Measurements from ENCODE around the gene GABRA1.

Gene GABRA1

GRCh38 chr5:161847941-161848391 lies at the start of gene GABRA1:
Gene GABRA1 (plus strand): TSS chr5:161848120. CDS start chr5:161850811, 2,691 bp downstream.
- DNase-seq: no peak

GRCh38 chr5:161799316-161799715 lies 48.6 kb upstream of the GABRA1 start:
- DNase-seq: no peak

- DNase-seq: no peak
These were observed 43.7 kb upstream of the GABRA1 start for GRCh38 chr5:161804263-161804662.

GRCh38 chr5:161846746-161847145 lies 1.2 kb upstream of the GABRA1 start:
- DNase-seq: no peak

- no peak for DNase-seq
These were observed 473 bp upstream of the GABRA1 start for GRCh38 chr5:161847447-161847846.

- no peak for DNase-seq
These were observed 2.6 kb downstream of the GABRA1 start for GRCh38 chr5:161850491-161850890.

DNA sequence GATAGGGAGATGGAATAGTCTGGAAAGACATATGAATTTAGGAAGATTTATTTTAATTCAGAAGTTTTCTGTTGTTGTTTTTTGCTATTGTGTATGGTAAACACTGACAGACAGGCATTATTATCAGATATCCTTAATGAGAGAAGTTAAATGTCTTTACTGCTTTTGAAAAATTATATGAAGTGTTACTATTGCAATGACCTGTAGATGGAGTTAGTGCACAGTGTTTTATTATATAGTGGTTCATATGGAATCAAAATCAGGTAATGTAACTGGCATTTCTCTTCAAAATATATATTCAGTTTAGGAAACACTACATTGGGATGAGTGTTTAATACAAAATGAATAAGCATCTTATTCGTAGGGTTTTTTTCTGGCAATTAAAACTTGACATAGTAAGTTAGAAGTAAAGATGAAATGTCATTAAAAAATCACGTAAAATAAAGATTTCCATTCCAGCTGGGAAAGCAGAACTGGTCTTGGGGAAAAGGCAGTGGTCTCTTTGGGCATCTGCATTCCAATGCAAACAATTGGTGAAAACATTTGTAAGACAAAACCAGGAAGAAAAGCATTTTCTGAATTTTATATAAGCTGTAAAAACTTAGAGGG lies 3.9 kb downstream of the GABRA1 start:
- no peak for DNase-seq

GRCh38 chr5:161857358-161857757 lies 9.4 kb downstream of the GABRA1 start:
- DNase-seq: no peak

DNA sequence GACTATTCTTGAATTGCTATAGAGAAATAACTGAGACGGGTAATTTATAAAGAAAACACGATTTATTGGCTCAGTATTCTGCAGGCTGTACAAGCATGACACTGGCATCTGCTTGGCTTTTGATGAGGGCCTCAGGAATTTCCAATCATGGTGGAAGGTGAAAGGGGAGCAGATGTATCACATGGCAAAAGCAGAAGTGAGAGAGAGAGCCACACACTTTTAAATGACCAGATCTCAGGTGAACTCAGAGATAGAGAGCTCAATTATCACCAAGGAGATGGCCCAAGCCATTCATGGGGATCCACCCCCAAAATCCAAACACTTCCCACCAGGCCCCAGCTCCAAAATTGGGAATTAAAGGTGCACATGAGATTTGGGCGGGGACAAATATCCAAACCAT lies 15.3 kb downstream of the GABRA1 start:
- no peak for DNase-seq

GRCh38 chr5:161863811-161864210 lies 15.9 kb downstream of the GABRA1 start:
- DNase-seq: no peak

DNA sequence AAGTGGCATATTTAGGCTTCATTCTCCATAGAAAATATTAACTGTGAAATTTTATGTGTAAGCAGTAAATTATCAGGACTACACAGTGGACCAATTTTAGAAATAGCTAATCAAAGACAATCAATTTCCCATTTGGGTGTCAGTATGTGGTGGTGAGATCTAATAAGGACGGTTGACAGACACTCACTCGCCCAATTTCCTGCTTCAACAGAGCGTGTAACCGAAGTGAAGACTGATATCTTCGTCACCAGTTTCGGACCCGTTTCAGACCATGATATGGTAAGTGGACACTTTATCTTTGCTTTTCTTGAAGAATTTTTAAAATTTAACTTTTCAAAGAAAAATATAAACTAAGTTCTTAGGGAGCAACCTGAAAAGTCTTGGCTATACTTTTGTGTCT lies 17.6 kb downstream of the GABRA1 start:
- DNase-seq: no peak

- DNase-seq: no peak
These were observed 42.1 kb downstream of the GABRA1 start for GRCh38 chr5:161889971-161890370.

GRCh38 chr5:161895514-161895913 lies 47.6 kb downstream of the GABRA1 start:
- DNase-seq: no peak

- DNase-seq: no peak
These were observed 49.1 kb downstream of the GABRA1 start for GRCh38 chr5:161897033-161897432.

DNA sequence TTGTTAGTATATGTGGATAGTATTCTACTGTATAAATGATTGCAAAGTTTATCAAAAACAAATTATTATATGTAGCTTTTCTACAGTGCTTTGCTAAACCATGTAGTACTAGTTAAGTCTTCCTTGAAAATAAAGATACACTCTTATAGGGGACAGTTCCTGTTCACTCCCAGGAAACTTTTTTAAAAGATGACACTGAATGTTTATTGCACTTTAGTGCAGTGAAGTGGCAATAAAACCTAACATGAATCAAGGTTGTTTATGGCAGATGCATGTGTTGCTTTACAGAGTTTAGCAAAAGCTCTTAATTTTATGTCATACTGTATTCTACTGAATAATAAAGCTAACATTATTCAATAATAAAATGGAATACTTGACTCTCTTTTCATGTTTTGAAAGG lies 51.7 kb downstream of the GABRA1 start:
- no peak for DNase-seq

GRCh38 chr5:161900981-161901380 lies 53.1 kb downstream of the GABRA1 start:
- DNase-seq: no peak

GRCh38 chr5:161921781-161922180 lies 73.9 kb downstream of the GABRA1 start:
- DNase-seq: no peak

DNA sequence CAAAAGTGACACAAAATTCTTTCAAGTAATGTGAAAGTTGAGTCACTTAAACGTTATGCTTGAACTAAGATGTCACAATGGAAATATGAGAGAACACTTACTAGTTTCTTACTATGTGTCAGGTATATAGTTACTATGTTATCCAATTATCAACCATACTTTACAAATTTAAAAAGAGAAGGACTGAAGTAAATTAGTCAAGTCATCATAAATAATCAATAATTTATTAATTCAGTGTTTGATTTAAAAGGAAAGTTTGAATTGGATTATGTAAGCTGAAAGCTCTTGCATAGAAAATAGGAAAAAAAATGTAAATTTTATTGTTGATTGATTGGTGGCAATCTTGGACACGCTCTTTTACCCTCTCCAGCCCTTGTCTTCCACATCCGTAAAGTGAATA lies 76.3 kb downstream of the GABRA1 start:
- no peak for DNase-seq

- DNase-seq: no peak
These were observed 78.0 kb downstream of the GABRA1 start for GRCh38 chr5:161925960-161926359.

- no peak for DNase-seq
These were observed 86.6 kb downstream of the GABRA1 start for GRCh38 chr5:161934486-161934885.

- no peak for DNase-seq
These were observed 97.1 kb downstream of the GABRA1 start for GRCh38 chr5:161944974-161945373.

- DNase-seq: no peak
These were observed 99.0 kb downstream of the GABRA1 start for GRCh38 chr5:161946911-161947310.

Data from NCI-H2227 treated with DMSO at 0.1 percent for 48 hours (cell line).